ENCODE data around the gene MRPL36. TPM values are rescaled to one million over a fixed set of nuclear protein-coding genes. Genes with fewer than 3 reads are reported as not detected.

Gene MRPL36
- total RNA-seq, 1 experiment from 2014 or later, result 79.9 TPM

DNA sequence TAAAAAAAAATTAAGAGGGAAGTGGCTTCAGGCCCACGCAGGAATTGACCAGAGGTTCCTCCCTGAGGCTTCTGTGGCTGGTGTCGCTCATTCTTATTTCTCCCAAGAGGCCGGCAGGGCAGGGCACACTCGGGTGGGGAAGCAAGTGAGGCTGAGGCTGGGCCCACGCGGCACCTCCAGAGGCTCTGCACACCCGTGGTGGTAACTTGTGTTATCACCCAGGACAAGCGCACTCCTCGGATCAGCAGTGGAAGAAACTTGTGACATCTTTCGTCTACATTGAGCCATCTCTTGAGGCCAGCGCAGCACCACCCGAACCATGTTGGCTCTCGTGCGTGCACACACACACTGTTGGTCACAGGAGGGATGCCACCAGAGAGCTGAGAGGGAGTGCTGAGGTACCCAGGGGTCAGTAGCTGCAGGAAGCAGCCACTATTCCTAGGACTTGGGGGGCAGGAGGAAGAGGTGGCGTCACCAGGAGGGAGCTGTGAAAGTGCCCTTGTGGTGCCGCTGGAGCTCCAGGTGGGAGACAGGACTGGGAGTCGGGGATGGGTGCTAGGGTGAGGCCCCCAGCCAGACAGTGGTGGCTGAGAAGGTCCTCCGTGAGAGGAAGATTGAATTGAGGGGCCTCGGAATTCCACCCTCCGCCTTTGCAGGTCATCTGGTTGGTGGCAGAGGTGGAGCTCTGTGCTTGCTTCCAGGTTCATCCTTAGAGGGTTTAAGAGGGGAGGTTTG is 8.0 kb upstream of the MRPL36 start:
- BruUV-seq (replicated peaks), result no TSS peak
- Histone ChIP-seq H3K27ac (ENCODE audit: low read length) (no peak overlapping the region), H3K27me3 (ENCODE audit: control insufficient read depth, insufficient read depth, low read length) (no peaks in the 10 kb centered on the region), H3K4me1 (ENCODE audit: control insufficient read depth, insufficient read depth, low read length) (peaks cover 3% of the 10 kb centered on the region; the same call in 1 of the 2 replicates), H3K36me3 (ENCODE audit: control insufficient read depth, insufficient read depth, low read length) (peaks cover 35% of the 10 kb centered on the region), H3K9me3 (ENCODE audit: control insufficient read depth, insufficient read depth, low read depth, low read length) (no peaks in the 10 kb centered on the region), H3K4me3 (ENCODE audit: low read depth in 2 of 2, low read length in 2 of 2) (no peak overlapping the region)
- ATAC-seq, result 0 out of 2 replicates have a peak, but pooled peaks have one; percentile 32
- DNase-seq (ENCODE audit: low read depth, low spot score), result no peak
- ChIA-PET CTCF (no interaction called here), POLR2A (no interaction called here)
- intact Hi-C loops (cut with micrococcal nuclease; ENCODE audit: unreplicated experiment) (no loop called here), in situ Hi-C loops (cut with HindIII; ENCODE audit: low pct_unique_long_range_greater_than_20kb, low sequenced_read_pairs) (no loop called here)
- no peak for TF ChIP-seq POLR2AphosphoS5 (IDR thresholded peaks at IDR 0.05; ENCODE audit: low read depth, low read length)
- TF ChIP-seq, protein P1, sequence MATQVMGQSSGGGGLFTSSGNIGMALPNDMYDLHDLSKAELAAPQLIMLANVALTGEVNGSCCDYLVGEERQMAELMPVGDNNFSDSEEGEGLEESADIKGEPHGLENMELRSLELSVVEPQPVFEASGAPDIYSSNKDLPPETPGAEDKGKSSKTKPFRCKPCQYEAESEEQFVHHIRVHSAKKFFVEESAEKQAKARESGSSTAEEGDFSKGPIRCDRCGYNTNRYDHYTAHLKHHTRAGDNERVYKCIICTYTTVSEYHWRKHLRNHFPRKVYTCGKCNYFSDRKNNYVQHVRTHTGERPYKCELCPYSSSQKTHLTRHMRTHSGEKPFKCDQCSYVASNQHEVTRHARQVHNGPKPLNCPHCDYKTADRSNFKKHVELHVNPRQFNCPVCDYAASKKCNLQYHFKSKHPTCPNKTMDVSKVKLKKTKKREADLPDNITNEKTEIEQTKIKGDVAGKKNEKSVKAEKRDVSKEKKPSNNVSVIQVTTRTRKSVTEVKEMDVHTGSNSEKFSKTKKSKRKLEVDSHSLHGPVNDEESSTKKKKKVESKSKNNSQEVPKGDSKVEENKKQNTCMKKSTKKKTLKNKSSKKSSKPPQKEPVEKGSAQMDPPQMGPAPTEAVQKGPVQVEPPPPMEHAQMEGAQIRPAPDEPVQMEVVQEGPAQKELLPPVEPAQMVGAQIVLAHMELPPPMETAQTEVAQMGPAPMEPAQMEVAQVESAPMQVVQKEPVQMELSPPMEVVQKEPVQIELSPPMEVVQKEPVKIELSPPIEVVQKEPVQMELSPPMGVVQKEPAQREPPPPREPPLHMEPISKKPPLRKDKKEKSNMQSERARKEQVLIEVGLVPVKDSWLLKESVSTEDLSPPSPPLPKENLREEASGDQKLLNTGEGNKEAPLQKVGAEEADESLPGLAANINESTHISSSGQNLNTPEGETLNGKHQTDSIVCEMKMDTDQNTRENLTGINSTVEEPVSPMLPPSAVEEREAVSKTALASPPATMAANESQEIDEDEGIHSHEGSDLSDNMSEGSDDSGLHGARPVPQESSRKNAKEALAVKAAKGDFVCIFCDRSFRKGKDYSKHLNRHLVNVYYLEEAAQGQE (IDR thresholded peaks at IDR 0.05; ENCODE audit: insufficient read depth in 1 of 2, low read depth in 2 of 2, low read length in 1 of 2), result no peak
- TF ChIP-seq, protein P2, sequence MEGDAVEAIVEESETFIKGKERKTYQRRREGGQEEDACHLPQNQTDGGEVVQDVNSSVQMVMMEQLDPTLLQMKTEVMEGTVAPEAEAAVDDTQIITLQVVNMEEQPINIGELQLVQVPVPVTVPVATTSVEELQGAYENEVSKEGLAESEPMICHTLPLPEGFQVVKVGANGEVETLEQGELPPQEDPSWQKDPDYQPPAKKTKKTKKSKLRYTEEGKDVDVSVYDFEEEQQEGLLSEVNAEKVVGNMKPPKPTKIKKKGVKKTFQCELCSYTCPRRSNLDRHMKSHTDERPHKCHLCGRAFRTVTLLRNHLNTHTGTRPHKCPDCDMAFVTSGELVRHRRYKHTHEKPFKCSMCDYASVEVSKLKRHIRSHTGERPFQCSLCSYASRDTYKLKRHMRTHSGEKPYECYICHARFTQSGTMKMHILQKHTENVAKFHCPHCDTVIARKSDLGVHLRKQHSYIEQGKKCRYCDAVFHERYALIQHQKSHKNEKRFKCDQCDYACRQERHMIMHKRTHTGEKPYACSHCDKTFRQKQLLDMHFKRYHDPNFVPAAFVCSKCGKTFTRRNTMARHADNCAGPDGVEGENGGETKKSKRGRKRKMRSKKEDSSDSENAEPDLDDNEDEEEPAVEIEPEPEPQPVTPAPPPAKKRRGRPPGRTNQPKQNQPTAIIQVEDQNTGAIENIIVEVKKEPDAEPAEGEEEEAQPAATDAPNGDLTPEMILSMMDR (IDR thresholded peaks at IDR 0.05), result no peak
- TF ChIP-seq SIN3A (IDR thresholded peaks at IDR 0.05; ENCODE audit: borderline replicate concordance, insufficient read depth, low read depth, low read length), result no peak
- no peak for TF ChIP-seq TCF7L2 (IDR thresholded peaks at IDR 0.05; ENCODE audit: low read depth, low read length)

DNA sequence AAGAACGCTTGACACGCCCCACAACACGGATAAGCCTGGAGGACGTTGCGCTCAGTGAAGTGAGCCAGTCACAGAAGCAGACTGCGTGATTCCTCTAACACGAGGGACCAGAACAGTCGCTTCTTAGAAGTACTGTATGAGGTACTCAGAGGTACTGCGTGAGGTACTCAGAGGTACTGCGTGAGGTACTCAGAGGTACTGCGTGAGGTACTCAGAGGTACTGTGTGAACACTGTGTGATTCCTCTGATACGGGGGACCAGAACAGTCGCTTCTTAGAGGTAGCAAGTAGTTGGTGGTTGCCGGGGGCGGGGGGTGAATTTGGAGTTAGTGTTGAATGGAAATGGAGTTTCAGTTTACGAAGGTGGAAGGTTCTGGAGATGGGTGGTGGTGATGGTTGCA is 7.3 kb upstream of the MRPL36 start:
- POLR2A ChIA-PET, result no interaction called here
- no TSS peak for BruUV-seq (replicated peaks)
- no peaks in the 10 kb centered on the region for H3K9me3 ChIP-seq (ENCODE audit: control insufficient read depth, insufficient read depth, low read depth, low read length)
- in situ Hi-C loops (cut with HindIII; ENCODE audit: low pct_unique_long_range_greater_than_20kb, low sequenced_read_pairs) (no loop called here), intact Hi-C loops (cut with micrococcal nuclease; ENCODE audit: unreplicated experiment) (no loop called here)
- no peak for TF ChIP-seq TCF7L2 (IDR thresholded peaks at IDR 0.05; ENCODE audit: low read depth, low read length)
- no peak for TF ChIP-seq SIN3A (IDR thresholded peaks at IDR 0.05; ENCODE audit: borderline replicate concordance, insufficient read depth, low read depth, low read length)
- TF ChIP-seq, protein P2 (IDR thresholded peaks at IDR 0.05), result no peak
- TF ChIP-seq, protein P1 (IDR thresholded peaks at IDR 0.05; ENCODE audit: insufficient read depth in 1 of 2, low read depth in 2 of 2, low read length in 1 of 2), result no peak
- TF ChIP-seq POLR2AphosphoS5 (IDR thresholded peaks at IDR 0.05; ENCODE audit: low read depth, low read length), result no peak
- H3K4me1 ChIP-seq (ENCODE audit: control insufficient read depth, insufficient read depth, low read length), result peaks cover 9% of the 10 kb centered on the region
- no peak for DNase-seq (ENCODE audit: low read depth, low spot score)
- ATAC-seq, result no peak
- no peak overlapping the region for H3K4me3 ChIP-seq (ENCODE audit: low read depth in 2 of 2, low read length in 2 of 2)
- peaks cover 41% of the 10 kb centered on the region for H3K36me3 ChIP-seq (ENCODE audit: control insufficient read depth, insufficient read depth, low read length)
- H3K27me3 ChIP-seq (ENCODE audit: control insufficient read depth, insufficient read depth, low read length), result no peaks in the 10 kb centered on the region
- H3K27ac ChIP-seq (ENCODE audit: low read length), result no peak overlapping the region
- CTCF ChIA-PET, result no interaction called here
